KOPT-K1 (cell line): ENCODE measurements around the gene RUNX3.

Source experiments
- H3K27ac ChIP-seq: fragments of 200-600 bp; sonication (generic); 2 replicates; pipeline ENCODE4 v1.5.1; 2016; ENCODE audit warnings: antibody characterized with exemption, mild to moderate bottlenecking, low read depth, low read length; ENCODE audit not compliant: poor library complexity, severe bottlenecking
- H3K36me3 ChIP-seq: fragments of 200-600 bp; sonication (generic); 2 replicates; pipeline ENCODE4 v1.5.1; 2017; ENCODE audit warnings: antibody characterized with exemption, mild to moderate bottlenecking, low read length, moderate library complexity; ENCODE audit not compliant: insufficient read depth
- H3K9me3 ChIP-seq: fragments of 200-600 bp; sonication (generic); 2 replicates; pipeline ENCODE4 v1.5.1; 2017; ENCODE audit warnings: antibody characterized with exemption, low read length, mild to moderate bottlenecking; ENCODE audit not compliant: insufficient read depth, poor library complexity, severe bottlenecking

RUNX3 gene

DNA sequence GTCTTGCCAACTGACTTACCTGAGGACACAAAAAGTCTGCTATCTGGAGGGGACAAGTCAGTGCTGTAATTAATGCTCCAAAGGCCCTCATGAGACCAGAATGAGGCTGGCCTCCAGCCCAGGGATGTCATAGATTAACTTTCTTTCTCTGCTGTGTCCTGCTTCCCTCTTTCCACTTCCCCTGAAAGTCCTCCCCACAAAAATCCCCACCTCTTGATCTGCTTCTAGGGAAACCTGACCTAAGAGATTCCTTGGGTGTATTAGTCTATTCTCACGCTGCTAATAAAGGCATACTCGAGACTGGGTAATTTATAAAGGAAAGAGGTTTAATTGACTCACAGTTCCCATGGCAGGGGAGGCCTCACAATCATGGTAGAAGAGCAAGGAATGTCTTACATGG is 39.2 kb downstream of the RUNX3 start:
- Histone ChIP-seq H3K27ac (no peak overlapping the region), H3K9me3 (peaks cover 27% of the 10 kb centered on the region)

DNA sequence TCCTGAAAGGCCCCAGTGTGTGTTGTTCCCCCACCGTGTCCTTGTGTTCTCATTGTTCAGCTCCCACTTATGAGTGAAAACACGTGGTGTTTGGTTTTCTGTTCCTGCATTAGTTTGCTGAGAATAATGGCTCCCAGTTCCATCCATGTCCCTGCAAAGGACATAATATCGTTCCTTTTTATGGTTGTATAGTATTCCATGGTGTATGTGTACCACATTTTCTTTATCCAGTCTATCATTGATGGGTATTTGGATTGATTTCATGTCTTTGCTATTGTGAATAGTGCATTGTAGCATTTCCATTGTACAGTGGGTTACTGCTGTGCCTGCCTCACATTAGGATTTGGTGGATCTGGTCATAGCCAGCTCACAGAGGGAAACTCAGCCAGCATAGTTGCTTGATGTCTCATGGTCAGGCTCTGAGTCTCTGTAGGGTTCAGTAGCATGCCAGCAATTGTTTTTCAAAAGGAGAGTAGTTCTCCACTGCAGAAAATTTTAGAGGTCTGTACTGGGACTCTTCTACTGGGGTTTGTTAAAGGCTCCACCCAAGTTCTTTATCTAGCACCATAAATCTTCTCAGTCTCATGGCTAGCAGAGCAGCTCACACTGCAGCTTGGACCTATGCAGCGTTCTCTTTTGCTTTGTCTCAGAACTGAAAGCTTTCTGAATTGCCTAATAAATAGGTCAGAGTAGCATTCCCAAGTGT is 41.0 kb downstream of the RUNX3 start:
- peaks cover 40% of the 10 kb centered on the region for H3K9me3 ChIP-seq
- H3K27ac ChIP-seq, result no peak overlapping the region
- no peaks in the 10 kb centered on the region for H3K36me3 ChIP-seq

More for the DNA sequence above, 39.2 kb downstream of the RUNX3 start:
- H3K36me3 ChIP-seq, result no peaks in the 10 kb centered on the region

DNA sequence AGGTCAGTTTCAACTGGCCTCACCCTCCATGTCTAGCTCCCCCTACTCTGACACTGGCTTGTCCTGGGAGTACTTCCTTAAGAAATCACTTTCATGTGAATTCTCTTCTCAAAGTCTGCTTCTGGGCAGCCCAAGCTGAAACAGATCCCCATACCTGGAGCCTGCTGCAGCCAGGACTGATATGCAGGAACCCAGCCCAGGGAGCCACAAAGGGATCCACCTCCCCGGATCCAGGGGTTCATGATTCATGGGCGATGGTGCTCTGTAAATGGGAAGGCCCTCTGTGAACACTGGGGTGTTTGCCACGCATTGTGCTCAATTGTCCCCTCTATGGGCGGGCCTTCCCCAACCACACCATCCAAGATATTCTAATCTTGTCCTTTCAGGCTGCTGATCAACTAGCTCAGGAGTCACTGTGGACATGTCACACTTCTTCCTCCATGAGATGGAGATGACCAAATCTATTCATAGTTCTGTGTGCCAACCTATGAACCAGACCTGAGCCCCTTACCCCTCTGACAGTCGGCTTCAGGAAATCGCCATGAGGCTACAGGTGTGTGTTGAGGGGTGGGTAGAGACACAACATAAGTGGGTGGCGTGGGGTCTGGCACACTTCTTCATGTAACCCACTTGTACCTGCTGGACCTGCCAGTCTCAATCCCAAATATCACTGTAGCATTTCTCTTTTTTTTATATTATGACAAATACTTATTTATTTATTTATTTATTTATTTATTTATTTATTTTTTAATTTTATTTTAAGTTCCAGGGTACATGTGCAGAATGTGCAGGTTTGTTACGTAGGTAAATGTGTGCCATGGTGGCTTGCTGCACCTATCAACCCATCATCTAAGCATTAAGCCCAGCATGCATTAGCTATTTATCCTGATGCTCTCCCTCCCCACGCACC is 41.8 kb downstream of the RUNX3 start:
- Histone ChIP-seq H3K27ac (no peak overlapping the region), H3K9me3 (peaks cover 48% of the 10 kb centered on the region), H3K36me3 (no peaks in the 10 kb centered on the region)

DNA sequence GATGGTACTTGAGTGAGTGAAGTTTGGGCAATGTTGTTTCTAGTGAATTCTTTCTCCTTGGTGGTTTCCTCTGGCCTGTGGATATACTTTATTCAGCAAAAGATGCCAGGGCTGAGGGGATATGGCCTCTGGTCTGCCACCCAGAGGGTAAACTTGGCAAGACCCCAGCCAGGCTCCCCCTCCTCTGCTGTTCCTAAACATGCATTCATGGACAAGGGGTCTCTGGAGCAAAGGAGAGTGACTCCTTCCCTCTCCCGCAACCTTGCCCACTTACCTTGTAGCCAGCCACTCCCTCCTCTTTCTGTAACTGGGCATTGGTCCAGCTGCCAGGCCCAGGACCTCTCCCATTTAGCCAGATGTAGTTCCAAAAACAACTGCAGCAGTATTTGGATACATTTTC is 43.8 kb downstream of the RUNX3 start:
- no peaks in the 10 kb centered on the region for H3K36me3 ChIP-seq
- H3K9me3 ChIP-seq, result peaks cover 37% of the 10 kb centered on the region
- no peak overlapping the region for H3K27ac ChIP-seq

DNA sequence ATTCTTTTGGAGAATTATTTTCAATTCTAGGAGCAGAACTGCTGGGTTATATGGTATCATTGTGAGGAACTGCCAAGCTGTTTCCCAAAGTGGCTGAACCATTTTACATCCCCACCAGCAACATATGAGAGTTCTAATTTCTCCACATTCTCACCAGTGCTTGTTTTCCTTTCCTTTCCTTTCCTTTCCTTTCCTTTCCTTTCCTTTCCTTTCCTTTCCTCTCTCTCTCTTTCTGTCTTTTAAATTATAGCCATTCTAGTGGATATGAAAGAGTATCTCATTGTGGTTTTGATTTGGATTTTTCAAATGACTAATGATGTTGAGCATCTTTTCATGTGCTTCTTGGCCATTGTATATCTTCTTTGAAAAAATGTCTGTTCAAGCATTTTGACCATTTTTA is 45.3 kb downstream of the RUNX3 start:
- Histone ChIP-seq H3K36me3 (no peaks in the 10 kb centered on the region), H3K9me3 (peaks cover 29% of the 10 kb centered on the region), H3K27ac (no peak overlapping the region)

DNA sequence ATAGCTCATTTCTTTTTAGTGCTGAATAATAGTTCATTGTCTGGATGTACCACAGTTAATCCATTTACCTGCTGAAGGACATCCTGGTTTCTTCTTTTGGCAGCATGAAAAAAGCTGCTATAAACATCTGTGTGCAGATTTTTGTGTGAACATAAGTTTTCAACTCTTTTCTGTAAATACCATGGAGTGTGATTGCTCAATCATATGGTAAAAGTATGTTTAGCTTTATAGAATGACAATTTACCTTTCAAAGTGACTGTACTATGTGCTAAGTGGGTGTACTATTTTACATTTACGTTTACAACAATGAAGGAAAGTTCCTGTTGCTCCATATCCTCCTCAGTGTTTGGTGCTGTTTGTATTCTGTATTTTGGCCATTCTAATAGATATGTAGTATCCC is 49.0 kb downstream of the RUNX3 start:
- no peaks in the 10 kb centered on the region for H3K36me3 ChIP-seq
- peaks cover 29% of the 10 kb centered on the region for H3K9me3 ChIP-seq
- no peak overlapping the region for H3K27ac ChIP-seq

DNA sequence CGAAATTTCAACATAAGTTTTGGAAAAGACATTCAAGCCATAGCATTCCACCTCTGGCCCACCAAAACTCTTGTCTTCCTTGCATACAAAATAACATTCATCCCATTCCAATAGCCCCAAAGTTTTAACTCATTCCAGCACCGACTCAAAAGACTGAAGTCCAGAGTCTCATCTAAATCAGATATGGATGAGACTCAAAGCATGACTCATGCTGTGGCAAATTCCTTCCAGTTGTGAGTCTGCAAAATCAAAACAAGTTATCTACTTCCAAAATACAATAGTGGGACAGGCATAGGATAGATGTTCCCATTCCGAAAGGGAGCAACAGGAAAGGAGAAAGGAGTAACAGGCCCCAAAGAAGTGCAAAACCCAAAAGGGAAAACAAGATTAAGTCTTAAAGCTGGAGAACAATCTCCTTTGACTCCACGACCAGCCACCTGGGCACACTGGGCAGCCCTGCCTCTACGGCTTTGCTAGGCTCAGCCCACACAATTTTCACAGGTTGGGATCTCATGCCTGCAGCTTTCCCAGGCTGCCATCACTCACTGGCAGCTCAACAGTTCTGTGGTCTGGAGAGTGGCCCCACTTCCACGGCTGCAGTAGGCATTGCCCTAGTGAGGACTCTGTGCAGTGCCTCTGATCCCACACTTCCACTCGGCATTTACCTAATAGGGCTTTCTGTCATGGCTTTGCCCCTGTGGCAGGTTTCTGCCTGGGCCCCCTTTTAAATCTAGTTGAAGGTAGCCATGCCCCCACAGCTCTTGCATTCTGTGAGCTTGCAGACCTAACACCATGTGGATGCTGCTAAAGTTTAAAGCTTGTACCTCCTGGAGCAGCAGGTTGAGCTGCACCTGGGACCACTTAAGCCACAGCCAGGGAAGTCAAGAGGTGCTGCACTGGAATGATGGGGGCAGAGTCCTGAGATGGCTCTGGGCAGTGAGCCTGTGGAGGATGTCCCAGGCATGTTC is 51.0 kb downstream of the RUNX3 start:
- Histone ChIP-seq H3K27ac (no peak overlapping the region), H3K9me3 (peaks cover 16% of the 10 kb centered on the region), H3K36me3 (no peaks in the 10 kb centered on the region)

DNA sequence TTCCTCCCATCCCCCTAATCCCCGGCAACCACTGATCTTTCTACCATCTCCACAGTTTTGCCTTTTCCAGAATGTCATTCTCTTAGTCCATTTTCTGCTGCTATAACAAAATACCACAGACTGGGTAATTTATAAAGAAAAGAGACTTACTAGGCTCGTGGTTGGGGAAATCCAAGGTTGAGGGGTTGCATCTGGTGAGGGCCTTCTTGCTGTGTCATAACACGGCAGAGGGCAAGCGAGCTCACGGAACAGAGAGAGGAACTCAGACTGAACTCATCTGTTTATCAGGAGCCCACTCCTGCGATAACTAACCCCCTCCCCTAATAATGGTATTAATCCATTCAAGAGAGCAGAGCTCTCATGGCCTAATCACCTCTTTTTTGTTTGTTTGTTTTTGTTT is 52.0 kb downstream of the RUNX3 start:
- no peaks in the 10 kb centered on the region for H3K36me3 ChIP-seq
- peaks cover 6% of the 10 kb centered on the region for H3K9me3 ChIP-seq
- H3K27ac ChIP-seq, result no peak overlapping the region

DNA sequence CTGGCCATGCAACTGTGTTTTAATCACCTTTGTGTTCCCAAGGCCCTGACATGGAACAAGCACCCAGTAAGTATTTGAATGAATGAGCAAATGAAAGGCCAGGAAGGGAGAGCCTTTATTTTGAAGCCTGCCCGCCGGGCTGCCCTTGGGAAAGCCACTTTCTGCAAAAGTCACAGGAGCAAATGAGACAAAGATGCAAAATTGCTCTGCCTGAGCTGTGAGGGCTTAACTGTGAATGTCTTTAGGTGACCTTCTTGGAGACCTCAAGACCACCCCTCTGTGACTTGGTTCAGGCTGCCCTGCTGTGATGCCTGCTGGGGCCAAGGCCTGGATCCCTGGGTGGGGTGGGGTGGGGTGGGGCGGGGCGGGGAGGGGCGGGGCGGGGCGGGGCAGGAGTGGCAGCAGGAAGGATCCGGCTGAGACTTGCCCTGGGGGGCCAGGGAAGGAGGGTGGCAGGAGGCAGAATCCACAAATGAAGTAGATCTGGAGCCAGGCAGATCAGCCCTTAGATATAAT is 54.0 kb downstream of the RUNX3 start:
- Histone ChIP-seq H3K9me3 (no peaks in the 10 kb centered on the region), H3K36me3 (no peaks in the 10 kb centered on the region)

DNA sequence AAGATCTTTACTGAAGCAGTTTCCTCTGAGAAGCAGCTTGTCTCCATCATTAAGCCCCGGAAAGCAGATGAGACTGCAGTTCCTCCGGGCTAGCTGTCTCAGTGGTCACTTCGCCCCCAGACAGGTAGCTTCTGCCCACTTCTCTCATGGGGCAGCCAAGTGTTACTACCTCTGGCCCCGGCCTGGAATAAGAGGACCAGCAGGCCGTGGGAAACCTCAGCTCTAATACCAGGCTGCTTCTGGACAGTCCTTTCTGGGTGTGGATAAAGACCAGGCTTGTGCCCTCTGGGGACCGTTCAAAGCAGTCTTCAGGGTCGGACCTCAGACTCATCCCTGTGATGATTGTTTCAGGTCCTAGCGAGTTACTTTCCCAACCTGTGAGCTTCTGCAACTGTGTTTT is 54.8 kb downstream of the RUNX3 start:
- Histone ChIP-seq H3K36me3 (no peaks in the 10 kb centered on the region), H3K27ac (no peak overlapping the region), H3K9me3 (no peaks in the 10 kb centered on the region)

More for the DNA sequence above, 54.0 kb downstream of the RUNX3 start:
- no peak overlapping the region for H3K27ac ChIP-seq

DNA sequence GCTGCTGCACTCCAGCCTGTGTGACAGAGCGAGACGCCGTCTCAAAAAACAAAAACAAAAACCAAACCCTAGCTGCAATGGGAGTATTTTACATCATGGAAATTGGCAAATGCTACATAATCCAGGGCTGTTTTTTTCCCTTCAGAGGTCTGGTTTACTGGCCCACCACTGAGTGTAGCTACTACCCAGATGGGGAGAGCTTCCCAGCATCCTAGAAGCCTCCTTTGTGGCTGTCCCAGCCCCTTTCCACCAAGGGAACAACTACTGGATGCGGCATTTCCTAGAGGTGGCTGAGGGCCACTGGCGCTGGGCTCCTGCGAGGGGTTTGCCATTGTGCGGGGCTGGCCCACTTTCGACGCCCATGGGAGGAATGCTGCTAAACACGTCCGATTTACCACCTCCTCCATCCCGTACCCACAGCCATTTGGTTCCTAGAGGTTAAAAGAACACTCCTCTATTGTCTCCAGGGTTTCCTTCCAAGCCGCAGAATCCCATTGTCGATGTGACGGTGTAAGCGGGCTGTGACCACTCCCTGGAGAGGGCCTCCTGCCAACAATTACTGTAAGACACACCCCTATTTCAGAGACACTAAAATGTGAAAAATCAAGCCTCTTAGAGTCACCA is 55.4 kb downstream of the RUNX3 start:
- Histone ChIP-seq H3K9me3 (no peaks in the 10 kb centered on the region), H3K36me3 (no peaks in the 10 kb centered on the region), H3K27ac (no peak overlapping the region)

DNA sequence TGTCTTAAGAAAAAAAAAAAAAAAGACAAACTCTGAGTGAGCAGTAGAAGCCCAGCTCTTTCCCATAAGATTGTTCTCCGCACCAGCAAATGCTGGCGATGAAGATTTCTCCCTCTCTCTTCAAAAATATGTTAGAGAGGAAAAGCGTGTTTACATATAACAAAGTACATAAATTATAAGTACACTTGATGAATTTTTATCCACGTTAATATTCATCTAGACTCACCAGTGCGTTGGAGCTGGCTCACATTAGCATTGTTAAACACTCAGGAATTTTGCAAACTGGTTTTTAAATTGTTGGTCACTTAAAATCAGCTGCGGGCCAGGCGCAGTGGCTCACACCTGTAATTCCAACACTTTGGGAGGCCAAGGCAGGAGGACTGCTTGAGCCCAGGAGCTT is 56.0 kb downstream of the RUNX3 start:
- H3K36me3 ChIP-seq, result no peaks in the 10 kb centered on the region
- no peaks in the 10 kb centered on the region for H3K9me3 ChIP-seq
- no peak overlapping the region for H3K27ac ChIP-seq

DNA sequence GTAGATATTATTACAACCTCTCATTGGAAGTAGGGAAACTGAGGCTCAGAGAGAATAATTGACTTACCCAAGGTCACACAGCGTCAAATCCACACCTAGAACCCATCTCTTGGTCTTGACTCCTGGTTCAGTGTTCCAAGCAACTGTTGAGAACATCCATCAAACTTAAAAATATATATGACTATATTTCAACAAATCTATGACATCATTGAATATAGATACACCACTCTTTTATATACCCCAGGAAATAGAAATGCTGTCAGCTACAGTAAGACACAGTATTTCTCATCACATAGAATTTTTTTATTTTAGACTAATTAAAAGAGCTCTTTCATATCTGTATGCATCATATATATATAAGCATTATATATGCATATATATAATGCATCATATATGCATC is 56.9 kb downstream of the RUNX3 start:
- Histone ChIP-seq H3K27ac (no peak overlapping the region), H3K9me3 (no peaks in the 10 kb centered on the region), H3K36me3 (no peaks in the 10 kb centered on the region)

DNA sequence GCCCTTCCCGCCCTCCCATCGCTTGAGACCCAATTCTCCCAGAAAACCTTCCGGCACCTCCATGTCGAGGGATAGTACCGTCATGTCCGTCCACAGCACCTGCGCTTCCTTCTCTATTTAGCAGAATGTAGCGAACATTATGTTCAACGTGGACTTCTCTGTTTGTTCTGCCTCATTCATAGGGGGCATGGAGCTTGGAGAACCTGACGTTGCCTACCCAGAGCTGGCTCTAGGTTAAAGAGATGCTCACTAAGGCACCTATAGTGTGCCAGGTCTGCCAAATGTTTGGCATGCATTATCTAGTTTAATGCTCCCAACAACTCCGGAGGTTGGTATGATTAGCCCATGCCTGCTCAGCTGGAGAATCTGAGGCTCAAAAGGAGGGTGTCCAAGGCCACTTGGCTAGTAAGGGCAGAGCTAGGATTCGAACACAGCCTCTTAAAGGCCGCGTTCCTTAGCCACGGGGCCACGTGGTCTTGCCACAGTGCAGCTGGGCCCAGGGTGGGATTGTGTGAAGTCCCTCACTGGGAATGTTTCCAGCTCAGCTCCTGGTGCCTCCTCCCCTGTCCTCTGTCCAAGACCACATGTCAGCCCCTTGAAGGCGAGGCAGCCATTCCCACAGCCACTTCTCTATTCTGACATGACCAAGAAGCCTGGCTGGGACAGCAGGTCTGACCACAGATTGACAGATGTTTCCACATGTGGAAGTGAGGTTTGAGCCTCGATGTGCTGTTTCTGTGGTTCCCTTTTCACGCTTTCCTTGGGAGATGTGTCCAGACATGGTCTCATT is 57.8 kb downstream of the RUNX3 start:
- no peak overlapping the region for H3K27ac ChIP-seq
- no peaks in the 10 kb centered on the region for H3K36me3 ChIP-seq
- H3K9me3 ChIP-seq, result no peaks in the 10 kb centered on the region
